Smooth muscle cell (in vitro differentiated cells): Measurements from ENCODE around the gene SULF2. TPM values are rescaled to one million over a fixed set of nuclear protein-coding genes. Genes with fewer than 3 reads are reported as not detected.
A peak's percentile ranks its signal among the peaks of the same experiment; 100 is the strongest.
"Not testable (repeated sequence)": the region's sequence is repeated elsewhere in the genome, so short reads cannot be mapped to it uniquely, and the experiment has no call there.

Experiments
- DNase-seq: peaks from one replicate; lab custom pipeline; 2025; ENCODE audit not compliant: unreplicated experiment; lab: John Stamatoyannopoulos, UW
- H2AFZ ChIP-seq: fragments of 200-600 bp; sonication (generic); 2 replicates; pipeline ENCODE4 v1.6.0; 2016; ENCODE audit warnings: antibody characterized with exemption, low read depth, mild to moderate bottlenecking
- H3F3A ChIP-seq: fragments of 200-600 bp; sonication (generic); 2 replicates; pipeline ENCODE4 v1.6.0; 2017; ENCODE audit warnings: antibody characterized with exemption, low read depth
- H3K27ac ChIP-seq: fragments of 200-600 bp; sonication (generic); 2 replicates; pipeline ENCODE4 v1.5.1; 2016; ENCODE audit warnings: low read depth, mild to moderate bottlenecking
- H3K27me3 ChIP-seq: fragments of 200-600 bp; sonication (generic); 2 replicates; pipeline ENCODE4 v1.6.1; 2016; ENCODE audit warnings: low read depth, mild to moderate bottlenecking
- H3K36me3 ChIP-seq: fragments of 200-600 bp; sonication (generic); 2 replicates; pipeline ENCODE4 v1.5.1; 2016; ENCODE audit warnings: low read depth
- H3K4me1 ChIP-seq: fragments of 200-600 bp; sonication (generic); 2 replicates; pipeline ENCODE4 v1.5.1; 2016; ENCODE audit warnings: low read depth
- H3K4me2 ChIP-seq: fragments of 200-600 bp; sonication (generic); 2 replicates; pipeline ENCODE4 v1.6.0; 2016; ENCODE audit warnings: mild to moderate bottlenecking
- H3K4me3 ChIP-seq: fragments of 200-600 bp; sonication (generic); 2 replicates; pipeline ENCODE4 v1.5.1; 2016; ENCODE audit warnings: mild to moderate bottlenecking
- H3K79me2 ChIP-seq: fragments of 200-600 bp; sonication (generic); 2 replicates; pipeline ENCODE4 v1.6.0; 2016; ENCODE audit warnings: low read depth, mild to moderate bottlenecking
- H3K9ac ChIP-seq: fragments of 200-600 bp; sonication (generic); 2 replicates; pipeline ENCODE4 v1.6.0; 2016; ENCODE audit warnings: low read depth
- H3K9me3 ChIP-seq: fragments of 200-600 bp; sonication (generic); replicated peaks from 2 replicates; pipeline ENCODE4 v1.5.1; 2016; ENCODE audit warnings: low read depth
- H4K20me1 ChIP-seq: fragments of 200-600 bp; sonication (generic); 2 replicates; pipeline ENCODE4 v1.6.0; 2016; ENCODE audit warnings: low read depth
- CTCF ChIP-seq: fragments of 200-600 bp; sonication (generic); IDR thresholded peaks from 2 replicates; pipeline ENCODE4 v1.5.1; 2017; ENCODE audit warnings: borderline replicate concordance, mild to moderate bottlenecking, antibody characterized with exemption; ENCODE audit not compliant: insufficient read depth, poor library complexity, severe bottlenecking
- WGBS: methylation state at CpG from one replicate; pipeline ENCODE4 v1.1.7; 2016; ENCODE audit warnings: low lambda C conversion rate; 5-methylcytosine and 5-hydroxymethylcytosine counted together
- polyA plus RNA-seq: library from polyadenylated mRNA; unstranded; fragments of >200 nt; fragmentation: Nextera tagmentation; extraction: Ambion mirVana; gene quantifications from 2 replicates; pipeline ENCODE4 v1.2.1, GENCODE V29; 2016
- total RNA-seq: library from RNA; depleted of rRNA; stranded (reverse); fragments of >200 nt; gene quantifications from 2 replicates; pipeline ENCODE4 v1.2.3, GENCODE V29; 2014

The SULF2 gene
- total RNA-seq (102 and 109 TPM in 2 replicates), polyA plus RNA-seq (131 and 144 TPM in 2 replicates)

- peak within 1 kb of the TSS; percentile 77 for H3K27ac ChIP-seq
- peak; percentile 20 for DNase-seq
- peak within 1 kb of the TSS; percentile 73 for H2AFZ ChIP-seq
- H3K9ac ChIP-seq, result peak within 1 kb of the TSS; percentile 68
- peak within 1 kb of the TSS; percentile 97 for H3K4me2 ChIP-seq
- H3F3A ChIP-seq, result peaks cover 29% of the 10 kb centered on the region
- peaks cover 40% of the 10 kb centered on the region for H4K20me1 ChIP-seq
- H3K27me3 ChIP-seq, result no peaks in the 10 kb centered on the region
- H3K36me3 ChIP-seq, result no peaks in the 10 kb centered on the region
- WGBS, result 7% methylated on average over 3 of the region's 82 CpGs
- peaks cover 19% of the 10 kb centered on the region for H3K4me1 ChIP-seq
- H3K9me3 ChIP-seq, result no peaks in the 10 kb centered on the region
- peaks cover 28% of the 10 kb centered on the region for H3K79me2 ChIP-seq
- no peak for TF ChIP-seq CTCF
- H3K4me3 ChIP-seq, result peak within 1 kb of the TSS; percentile 75
Observed at GRCh38 chr20:47785311-47785853, at the start of gene SULF2. TSS of gene SULF2 (minus strand) at chr20:47785481. CDS start at chr20:47757363, 28,118 bp downstream.

GRCh38 chr20:47831675-47832074 is 46.4 kb upstream of the SULF2 start:
- H3K27ac ChIP-seq, H4K20me1 ChIP-seq, H2AFZ ChIP-seq, H3F3A ChIP-seq, H3K9me3 ChIP-seq, H3K4me1 ChIP-seq, H3K27me3 ChIP-seq, H3K4me3 ChIP-seq, H3K9ac ChIP-seq, H3K4me2 ChIP-seq, H3K79me2 ChIP-seq, DNase-seq, H3K36me3 ChIP-seq: not testable (repeated sequence)
- WGBS, result no CpG with 5 or more reads among the region's 7 CpGs

DNA sequence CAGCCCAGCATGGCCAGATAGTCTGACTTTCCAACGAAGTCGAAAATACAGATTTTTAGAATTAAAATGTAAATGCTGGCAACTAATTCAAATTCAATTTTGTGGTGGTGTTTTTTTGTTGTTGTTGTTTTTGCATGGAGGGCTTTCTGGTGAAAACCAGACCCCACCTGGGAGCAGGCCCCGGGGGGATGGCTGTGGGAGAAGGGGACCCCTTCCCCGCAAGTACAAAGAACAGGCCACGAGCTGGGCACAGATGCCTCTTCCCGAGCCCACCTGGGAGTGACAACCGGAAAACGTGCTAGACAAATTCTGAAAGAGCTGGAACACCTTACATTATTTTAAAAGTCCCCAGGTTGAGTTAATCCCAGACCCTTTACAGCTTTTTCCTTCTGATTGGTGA is 41.4 kb upstream of the SULF2 start:
- H3K4me3 ChIP-seq, H3K4me1 ChIP-seq, H2AFZ ChIP-seq, H3K79me2 ChIP-seq, DNase-seq, H3K4me2 ChIP-seq, H3K36me3 ChIP-seq, H3K27ac ChIP-seq, H3F3A ChIP-seq, H3K9me3 ChIP-seq, H3K9ac ChIP-seq, H3K27me3 ChIP-seq, H4K20me1 ChIP-seq: not testable (repeated sequence)
- WGBS, result 89% methylated on average over 6 of the region's 8 CpGs

DNA sequence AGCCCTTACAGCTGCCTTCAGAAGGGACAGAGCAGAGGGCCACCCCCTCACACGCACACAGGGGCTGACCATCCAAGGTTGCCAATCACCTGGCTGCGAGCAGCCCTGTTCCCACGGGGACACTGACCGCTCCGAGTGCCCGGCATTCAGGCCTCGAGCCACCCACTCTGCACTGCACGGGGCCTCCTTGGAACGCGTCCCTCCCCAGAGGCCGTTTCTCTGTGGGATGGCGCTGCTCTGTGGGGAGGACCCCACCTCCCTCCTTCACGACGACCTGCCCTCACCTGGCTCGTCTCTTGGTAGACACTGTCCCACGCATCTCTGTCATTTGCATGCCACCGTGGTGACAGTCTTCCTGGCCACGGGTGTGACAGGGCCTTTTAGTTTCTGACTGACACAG is 40.7 kb upstream of the SULF2 start:
- H3K9me3 ChIP-seq, H3K27ac ChIP-seq, H3K4me2 ChIP-seq, H2AFZ ChIP-seq, H3K27me3 ChIP-seq, H3K36me3 ChIP-seq, DNase-seq, H4K20me1 ChIP-seq, H3K9ac ChIP-seq, H3K4me1 ChIP-seq, H3K4me3 ChIP-seq, H3F3A ChIP-seq, H3K79me2 ChIP-seq: not testable (repeated sequence)
- WGBS, result 89% methylated on average over 15 of the region's 18 CpGs

DNA sequence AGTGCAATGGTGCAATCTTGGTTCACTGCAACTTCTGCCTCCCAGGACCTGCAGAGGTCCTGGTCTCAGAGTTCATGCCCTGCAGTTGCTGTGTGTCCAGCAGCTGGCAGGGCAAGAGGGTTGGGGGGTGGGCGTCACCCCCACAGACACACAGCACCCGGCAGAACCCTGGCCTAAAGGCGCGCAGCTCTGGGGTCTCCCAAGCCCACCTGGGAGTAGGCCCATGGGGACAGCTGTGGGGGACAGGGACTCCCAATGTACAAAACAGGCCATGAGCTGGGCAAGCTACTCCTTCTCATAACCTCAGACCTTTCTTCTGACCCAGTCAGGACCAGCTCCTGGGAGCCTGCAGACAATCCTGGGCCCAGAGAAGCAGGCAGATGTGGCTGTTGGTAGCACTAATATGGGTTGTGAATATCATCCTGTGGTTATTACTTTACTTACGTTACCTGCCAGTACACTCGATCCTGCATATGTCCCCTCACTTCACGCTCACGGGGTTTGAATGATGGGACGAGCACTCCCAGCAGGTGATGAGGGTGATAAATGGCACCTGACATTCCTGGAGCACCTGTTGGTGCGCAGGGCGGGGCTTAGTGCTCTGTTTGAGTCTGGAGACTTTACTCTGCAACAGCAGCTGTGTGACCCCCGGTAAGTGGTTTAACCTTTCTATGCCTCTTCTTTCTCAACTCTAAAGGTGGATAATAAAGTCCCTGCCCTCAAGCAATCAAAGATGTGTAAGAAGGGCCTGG is 39.9 kb upstream of the SULF2 start:
- Histone ChIP-seq H3K79me2 (no peaks in the 10 kb centered on the region), H3K36me3 (no peaks in the 10 kb centered on the region), H3K4me2 (no peak overlapping the region), H3K4me3 (no peak overlapping the region), H3K27ac (no peak overlapping the region), H3K27me3 (no peaks in the 10 kb centered on the region), H3K4me1 (no peaks in the 10 kb centered on the region), H3K9me3 (no peaks in the 10 kb centered on the region), H4K20me1 (no peaks in the 10 kb centered on the region), H2AFZ (no peak overlapping the region), H3F3A (no peaks in the 10 kb centered on the region), H3K9ac (no peak overlapping the region)
- no peak for DNase-seq
- no peak for TF ChIP-seq CTCF
- 93% methylated on average over 12 of the region's 12 CpGs for WGBS

DNA sequence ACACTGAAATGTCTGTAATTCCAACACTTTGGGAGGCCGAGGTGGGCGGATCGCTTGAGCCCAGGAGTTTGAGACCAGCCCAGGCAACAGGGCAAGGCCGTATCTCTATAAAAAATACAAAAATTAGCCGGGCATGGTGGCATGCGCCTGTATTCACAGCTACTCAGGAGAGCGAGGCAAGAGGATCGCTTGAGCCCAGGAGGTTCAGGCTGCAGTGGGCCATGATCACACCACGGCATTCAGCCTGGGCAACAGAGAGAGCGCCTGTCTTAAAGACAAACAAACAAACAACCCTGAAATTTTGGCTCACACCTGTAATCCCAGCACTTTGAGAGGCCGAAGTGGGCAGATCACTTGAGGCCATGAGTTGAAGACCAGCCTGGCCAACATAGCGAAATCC is 38.7 kb upstream of the SULF2 start:
- not testable (repeated sequence) for H3K27me3 ChIP-seq, H3K4me1 ChIP-seq, H3F3A ChIP-seq, DNase-seq, H3K9ac ChIP-seq, H3K9me3 ChIP-seq, H3K79me2 ChIP-seq, H3K36me3 ChIP-seq, H3K4me2 ChIP-seq, H4K20me1 ChIP-seq, H3K27ac ChIP-seq, H2AFZ ChIP-seq, H3K4me3 ChIP-seq
- 94% methylated on average over 12 of the region's 12 CpGs for WGBS
